Upper lobe of left lung (tissue), 6 donors: ENCODE results near the gene ADSL. TPM values are rescaled to one million over a fixed set of nuclear protein-coding genes. Genes with fewer than 3 reads are reported as not detected.
A peak's percentile ranks its signal among the peaks of the same experiment; 100 is the strongest.

Experiments
- ATAC-seq, 2 donors: fragments of 200-7000 bp; cut with Tn5 transposase; one replicate each; pipeline ENCODE4 v1.9.1; 2022; ENCODE audit warnings: mild to moderate bottlenecking in 2 of 2, moderate library complexity in 2 of 2; ENCODE audit not compliant: low FRiP score in 2 of 2
- DNase-seq, 2 donors: peaks; one replicate each; pipeline ENCODE4 v3.0.0-alpha.2; 2019 to 2020
- H3K27ac ChIP-seq, 4 donors: fragments of 200-600 bp; sonication (generic); one replicate each; pipeline ENCODE4 v1.5.1; 2016 to 2019
- H3K27me3 ChIP-seq, 4 donors: fragments of 200-600 bp; sonication (generic); one replicate each; pipeline ENCODE4 v1.5.1; 2017 to 2019
- H3K36me3 ChIP-seq, 4 donors: fragments of 200-600 bp; sonication (generic); one replicate each; pipeline ENCODE4 v1.5.1; 2016 to 2019
- H3K4me1 ChIP-seq, 4 donors: fragments of 200-600 bp; sonication (generic); one replicate each; pipeline ENCODE4 v1.5.1; 2018 to 2019
- H3K4me3 ChIP-seq, 4 donors: fragments of 200-600 bp; sonication (generic); one replicate each; pipeline ENCODE4 v1.5.1; 2017 to 2019; ENCODE audit warnings: mild to moderate bottlenecking in 2 of 4, moderate library complexity in 1 of 4
- H3K9me3 ChIP-seq, 4 donors: fragments of 200-600 bp; sonication (generic); one replicate each; pipeline ENCODE4 v1.5.1; 2018 to 2019
- EP300 ChIP-seq, 4 donors: sonication (generic); formaldehyde crosslinking; IDR thresholded peaks; one replicate each; pipeline ENCODE4 v1.5.1; 2017; ENCODE audit warnings: antibody characterized with exemption in 4 of 4, control low read depth in 2 of 4
- POLR2A ChIP-seq, 4 donors: fragments of 450-650 bp; IDR thresholded peaks; one replicate each; pipeline ENCODE4 v1.5.1; 2016 to 2017; ENCODE audit warnings: antibody characterized with exemption in 4 of 4, mild to moderate bottlenecking in 2 of 4
- POLR2AphosphoS5 ChIP-seq, 2 donors: sonication (generic); formaldehyde crosslinking; IDR thresholded peaks; one replicate each; pipeline ENCODE4 v1.5.1; 2017; ENCODE audit warnings: antibody characterized with exemption in 2 of 2
- WGBS, 2 donors: methylation state at CpG; one replicate each; pipeline ENCODE4 v1.1.5; 2017 to 2018; 5-methylcytosine and 5-hydroxymethylcytosine counted together
- total RNA-seq, 6 donors: library from RNA; depleted of rRNA in 4 of 6; stranded (reverse); fragments of >200 nt in 4 of 6; gene quantifications; one replicate each; pipeline versions ENCODE4 v1.1.0 to v1.2.1, GENCODE V29; 2016 to 2021
- TF ChIP-seq, protein P1 (sequence below), 6 experiments: fragments of 450-650 bp in 4 of 6; fragments of 200-600 bp in 2 of 6; sonication (generic) in 2 of 6; IDR thresholded peaks; one replicate each; pipeline ENCODE4 v1.5.1; 2016 to 2019; ENCODE audit warnings: antibody characterized with exemption in 6 of 6
- donor health status: DM: no; HTN: no; CAD: no; lungs with moderate emphysema.
- donor health status: DM: no; HTN: yes; CAD: no; lungs with severe emphysema.

Gene ADSL
- total RNA-seq, 6 donors from 2014 or later = 17.5 to 80.3 (median 37.9) TPM

GRCh38 chr22:40340044-40340443 lies 6.3 kb upstream of the ADSL start:
- Histone ChIP-seq H3K4me1 (peaks cover 0 to 6% (median 2%) of the 10 kb centered on the region in 4 donors), H3K36me3 (no peaks in the 10 kb centered on the region), H3K4me3 (no peak overlapping the region), H3K27ac (no peak overlapping the region), H3K27me3 (no peaks in the 10 kb centered on the region), H3K9me3 (no peaks in the 10 kb centered on the region)
- no peak for DNase-seq
- TF ChIP-seq POLR2AphosphoS5 (IDR thresholded peaks at IDR 0.05) (no peak), POLR2A (IDR thresholded peaks at IDR 0.05) (no peak), EP300 (IDR thresholded peaks at IDR 0.05) (no peak)
- TF ChIP-seq, protein P1, sequence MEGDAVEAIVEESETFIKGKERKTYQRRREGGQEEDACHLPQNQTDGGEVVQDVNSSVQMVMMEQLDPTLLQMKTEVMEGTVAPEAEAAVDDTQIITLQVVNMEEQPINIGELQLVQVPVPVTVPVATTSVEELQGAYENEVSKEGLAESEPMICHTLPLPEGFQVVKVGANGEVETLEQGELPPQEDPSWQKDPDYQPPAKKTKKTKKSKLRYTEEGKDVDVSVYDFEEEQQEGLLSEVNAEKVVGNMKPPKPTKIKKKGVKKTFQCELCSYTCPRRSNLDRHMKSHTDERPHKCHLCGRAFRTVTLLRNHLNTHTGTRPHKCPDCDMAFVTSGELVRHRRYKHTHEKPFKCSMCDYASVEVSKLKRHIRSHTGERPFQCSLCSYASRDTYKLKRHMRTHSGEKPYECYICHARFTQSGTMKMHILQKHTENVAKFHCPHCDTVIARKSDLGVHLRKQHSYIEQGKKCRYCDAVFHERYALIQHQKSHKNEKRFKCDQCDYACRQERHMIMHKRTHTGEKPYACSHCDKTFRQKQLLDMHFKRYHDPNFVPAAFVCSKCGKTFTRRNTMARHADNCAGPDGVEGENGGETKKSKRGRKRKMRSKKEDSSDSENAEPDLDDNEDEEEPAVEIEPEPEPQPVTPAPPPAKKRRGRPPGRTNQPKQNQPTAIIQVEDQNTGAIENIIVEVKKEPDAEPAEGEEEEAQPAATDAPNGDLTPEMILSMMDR (IDR thresholded peaks at IDR 0.05) = no peak
- WGBS, 2 donors = 85 to 94% methylated on average over 5 of the region's 5 CpGs
- no peak for ATAC-seq

DNA sequence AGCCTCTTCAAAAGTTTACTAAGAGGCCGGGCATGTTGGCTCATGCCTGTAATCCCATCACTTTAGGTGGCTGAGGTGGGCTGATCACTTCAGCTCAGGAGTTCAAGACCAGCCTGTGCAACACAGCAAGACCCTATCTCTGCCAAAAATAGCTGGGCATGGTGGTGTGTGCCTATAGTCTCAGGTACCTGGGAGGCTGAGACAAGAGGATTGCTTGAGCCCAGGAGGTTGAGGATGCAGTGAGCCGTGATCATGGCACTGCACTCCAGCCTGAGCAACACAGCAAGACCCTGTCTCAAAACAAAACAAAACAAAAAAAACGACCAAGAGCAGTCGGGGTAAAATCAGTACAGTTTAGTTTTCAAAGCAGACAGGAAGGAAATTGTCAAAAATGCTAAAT lies 4.7 kb upstream of the ADSL start:
- WGBS, 2 donors = 44 to 55% methylated on average over 3 to 4 of the region's 4 CpGs
- H3K27ac ChIP-seq = no peak overlapping the region

GRCh38 chr22:40342521-40342920 lies 3.8 kb upstream of the ADSL start:
- 49 to 53% methylated on average over 9 of the region's 9 CpGs for WGBS, 2 donors
- peaks cover 7 to 19% (median 10%) of the 10 kb centered on the region in 4 donors for H3K4me1 ChIP-seq
- no peak overlapping the region for H3K4me3 ChIP-seq
- no peak for DNase-seq
- ATAC-seq = no peak
- no peaks in the 10 kb centered on the region for H3K27me3 ChIP-seq
- TF ChIP-seq, protein P1 (IDR thresholded peaks at IDR 0.05) = no peak
- no peak for TF ChIP-seq POLR2A (IDR thresholded peaks at IDR 0.05)
- no peak for TF ChIP-seq POLR2AphosphoS5 (IDR thresholded peaks at IDR 0.05)
- TF ChIP-seq EP300 (IDR thresholded peaks at IDR 0.05) = no peak
- no peaks in the 10 kb centered on the region for H3K36me3 ChIP-seq
- H3K27ac ChIP-seq = no peak overlapping the region
- H3K9me3 ChIP-seq = no peaks in the 10 kb centered on the region

More for the DNA sequence above, 4.7 kb upstream of the ADSL start:
- no peak for DNase-seq
- Histone ChIP-seq H3K4me3 (no peak overlapping the region), H3K36me3 (no peaks in the 10 kb centered on the region), H3K27me3 (no peaks in the 10 kb centered on the region), H3K9me3 (no peaks in the 10 kb centered on the region), H3K4me1 (peaks cover 0 to 12% (median 4%) of the 10 kb centered on the region in 4 donors)
- TF ChIP-seq, protein P1 (IDR thresholded peaks at IDR 0.05) = no peak
- no peak for TF ChIP-seq POLR2A (IDR thresholded peaks at IDR 0.05)
- TF ChIP-seq POLR2AphosphoS5 (IDR thresholded peaks at IDR 0.05) = no peak
- TF ChIP-seq EP300 (IDR thresholded peaks at IDR 0.05) = no peak
- ATAC-seq = no peak

GRCh38 chr22:40345271-40345670 lies 1.0 kb upstream of the ADSL start:
- ATAC-seq (no peak), DNase-seq (no peak)
- Histone ChIP-seq H3K27me3 (no peaks in the 10 kb centered on the region), H3K4me1 (peaks cover 17 to 31% (median 18%) of the 10 kb centered on the region in 4 donors), H3K27ac (peak overlapping the region in 3 of 4 donors; percentile 78 to 94 (median 78)), H3K4me3 (peak overlapping the region in 3 of 4 donors; percentile 55 to 87 (median 73)), H3K9me3 (no peaks in the 10 kb centered on the region), H3K36me3 (peaks cover 0 to 17% (median 7%) of the 10 kb centered on the region in 4 donors)
- 77 to 78% methylated on average over 6 of the region's 6 CpGs for WGBS, 2 donors
- TF ChIP-seq EP300 (IDR thresholded peaks at IDR 0.05) (no peak), POLR2A (IDR thresholded peaks at IDR 0.05) (no peak), POLR2AphosphoS5 (IDR thresholded peaks at IDR 0.05) (no peak)

DNA sequence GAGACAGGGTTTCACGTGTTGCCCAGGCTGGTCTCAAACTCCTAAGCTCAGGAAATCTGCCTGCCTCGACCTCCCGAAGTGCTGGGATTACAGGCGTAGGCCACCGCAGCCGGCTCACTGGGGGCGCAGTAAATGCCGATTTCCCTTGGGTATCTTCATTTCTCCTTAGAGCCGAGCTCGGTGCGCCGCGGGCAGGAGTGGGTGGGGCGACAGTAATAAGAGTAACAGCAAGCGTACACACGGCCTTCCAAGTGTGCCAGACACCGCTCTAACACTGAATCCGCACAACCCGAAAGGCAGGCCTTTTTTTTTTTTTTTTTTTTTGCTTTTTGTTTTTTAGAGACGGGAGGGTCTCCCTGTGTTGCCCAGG lies 500 bp upstream of the ADSL start:
- H3K9me3 ChIP-seq = no peaks in the 10 kb centered on the region
- peak; percentile 34 to 87 for DNase-seq
- H3K27ac ChIP-seq = peak overlapping the region; percentile 78 to 94 (median 84)
- peak overlapping the region; percentile 34 to 87 (median 64) for H3K4me3 ChIP-seq
- peak; percentile 37 to 60 for ATAC-seq
- 1 to 2% methylated on average over 17 to 20 of the region's 20 CpGs for WGBS, 2 donors
- peaks cover 17 to 31% (median 18%) of the 10 kb centered on the region in 4 donors for H3K4me1 ChIP-seq
- peaks cover 0 to 23% (median 12%) of the 10 kb centered on the region in 4 donors for H3K36me3 ChIP-seq
- TF ChIP-seq, protein P1 (IDR thresholded peaks at IDR 0.05) = no peak
- TF ChIP-seq POLR2AphosphoS5 (IDR thresholded peaks at IDR 0.05) (no peak), EP300 (IDR thresholded peaks at IDR 0.05) (no peak), POLR2A (IDR thresholded peaks at IDR 0.05) (no peak)
- no peaks in the 10 kb centered on the region for H3K27me3 ChIP-seq
